Forelimb muscle (tissue), 1 donor: ENCODE data around the gene GALNTL6. TPM values are rescaled to one million over a fixed set of nuclear protein-coding genes. Genes with fewer than 3 reads are reported as not detected.
"Not testable (repeated sequence)": the region's sequence is repeated elsewhere in the genome, so short reads cannot be mapped to it uniquely, and the experiment has no call there.

Experiments used
- DNase-seq: peaks from one replicate; pipeline ENCODE4 v3.0.0-alpha.2; 2013; ENCODE audit warnings: low read depth
- polyA plus RNA-seq: library from polyadenylated mRNA; unstranded; fragments of 120-200 nt; gene quantifications from one replicate; pipeline ENCODE4 v1.2.1, GENCODE V29; 2013; ENCODE audit not compliant: insufficient read length

Gene GALNTL6
- polyA plus RNA-seq, 1 donor, result 0.47 TPM

DNA sequence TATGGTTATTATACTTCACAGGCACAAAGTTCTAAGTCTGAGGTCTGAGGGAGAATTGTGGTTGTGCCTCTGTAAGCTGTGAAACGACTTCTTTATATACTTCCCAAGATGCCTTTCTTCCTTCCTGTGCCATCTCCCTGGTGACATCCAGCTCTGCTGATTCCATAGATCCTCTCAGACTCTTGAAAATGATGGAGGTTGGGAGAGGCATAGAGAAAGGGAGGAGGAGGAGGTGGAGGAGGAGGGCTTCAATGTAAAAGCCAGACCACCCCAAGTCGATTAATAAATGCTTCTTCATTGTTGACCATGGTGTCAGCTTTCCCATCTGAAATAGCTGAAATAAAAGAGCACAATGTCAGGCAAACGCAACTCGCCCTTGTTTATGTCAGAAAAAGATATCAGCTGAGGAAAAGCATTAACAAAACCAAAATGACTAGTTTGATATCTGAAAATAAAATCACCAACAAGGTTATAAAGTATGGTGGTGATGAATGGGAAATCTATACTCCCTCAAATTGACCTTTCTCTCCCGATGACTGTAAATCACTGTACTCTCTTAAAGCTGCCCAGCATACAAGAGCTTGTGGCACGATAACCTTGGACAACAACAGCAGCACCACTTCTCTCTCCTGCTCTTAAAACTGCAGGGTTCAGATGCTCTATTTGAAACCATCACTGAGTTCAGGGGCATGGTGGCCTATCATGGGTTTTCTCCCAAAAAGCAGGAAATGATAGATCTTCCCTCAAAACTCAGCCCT lies 1125.0 kb downstream of the GALNTL6 start:
- no peak for DNase-seq

DNA sequence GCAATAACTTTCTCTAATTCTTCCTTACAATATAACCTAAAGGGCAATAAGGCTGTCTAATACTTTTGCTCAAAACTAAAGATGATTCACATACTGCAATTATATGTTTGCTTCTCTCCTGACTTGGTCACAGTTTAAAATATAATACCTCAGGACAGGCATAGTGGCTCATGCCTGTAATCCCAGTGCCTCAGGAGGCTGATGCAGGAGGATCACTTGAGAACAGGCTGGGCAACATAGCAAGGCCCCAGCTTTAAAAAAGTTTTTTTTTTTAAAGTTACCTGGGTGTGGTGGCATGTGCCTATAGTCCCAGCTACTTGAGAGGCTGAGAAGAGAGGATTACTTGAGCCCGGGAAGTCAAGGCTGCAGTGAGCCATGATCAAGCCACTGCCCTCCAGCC lies 1125.7 kb downstream of the GALNTL6 start:
- no peak for DNase-seq

DNA sequence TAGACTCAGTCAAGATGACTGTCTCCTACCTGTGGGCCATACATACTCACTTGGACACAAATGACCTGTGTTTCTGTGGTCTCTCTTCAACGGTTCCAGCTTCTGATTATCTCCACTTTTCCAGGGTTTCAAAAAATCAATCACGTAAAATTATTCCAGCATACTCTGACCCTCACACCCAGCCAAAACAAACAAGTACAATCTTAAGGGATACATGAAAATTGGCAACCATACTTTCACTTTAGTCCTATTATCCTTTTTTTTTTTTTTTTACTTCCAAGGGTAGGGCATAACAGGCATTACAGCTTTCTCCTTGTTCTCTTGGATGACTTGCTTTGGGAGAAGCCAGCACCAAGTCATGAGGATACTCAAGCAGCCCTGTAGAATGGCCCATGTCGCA lies 1129.6 kb downstream of the GALNTL6 start:
- DNase-seq, result no peak

DNA sequence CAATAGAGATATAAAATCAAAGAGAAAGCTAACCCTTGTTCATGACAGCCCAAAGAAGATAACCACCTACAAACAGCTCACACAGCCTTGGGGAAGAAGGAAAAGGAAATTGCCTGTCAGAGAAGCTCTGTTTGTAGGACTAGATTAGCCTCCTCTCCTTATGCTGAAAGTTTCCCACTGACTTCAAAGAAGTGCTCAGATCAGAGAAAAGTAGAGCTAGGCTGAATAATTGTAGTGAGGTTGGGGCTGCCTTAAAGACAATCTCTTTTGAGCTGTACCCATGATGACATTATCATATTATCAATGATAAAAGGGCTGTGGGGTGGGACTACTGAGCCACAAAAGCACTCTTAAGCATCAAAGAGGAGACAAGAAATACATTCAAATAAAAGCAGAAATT lies 1132.4 kb downstream of the GALNTL6 start:
- DNase-seq, result no peak

DNA sequence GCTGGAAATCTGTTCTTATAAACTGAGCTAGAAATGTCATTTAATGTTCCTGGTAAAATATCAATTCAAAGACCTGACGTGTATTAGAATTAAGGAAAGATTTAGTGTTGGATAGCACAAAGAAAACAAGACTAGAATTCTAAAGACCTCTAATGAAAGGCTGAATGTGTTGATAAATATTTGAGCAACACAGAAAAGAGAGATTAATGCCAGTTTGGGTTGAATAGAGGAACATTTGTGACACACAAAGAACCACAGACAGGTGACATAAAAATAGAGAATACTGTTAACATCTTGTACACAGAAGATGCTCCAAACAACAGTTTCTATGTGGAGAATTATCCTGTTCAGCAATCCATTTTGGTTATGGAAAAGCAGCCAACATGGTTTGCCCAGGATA lies 1133.3 kb downstream of the GALNTL6 start:
- no peak for DNase-seq

DNA sequence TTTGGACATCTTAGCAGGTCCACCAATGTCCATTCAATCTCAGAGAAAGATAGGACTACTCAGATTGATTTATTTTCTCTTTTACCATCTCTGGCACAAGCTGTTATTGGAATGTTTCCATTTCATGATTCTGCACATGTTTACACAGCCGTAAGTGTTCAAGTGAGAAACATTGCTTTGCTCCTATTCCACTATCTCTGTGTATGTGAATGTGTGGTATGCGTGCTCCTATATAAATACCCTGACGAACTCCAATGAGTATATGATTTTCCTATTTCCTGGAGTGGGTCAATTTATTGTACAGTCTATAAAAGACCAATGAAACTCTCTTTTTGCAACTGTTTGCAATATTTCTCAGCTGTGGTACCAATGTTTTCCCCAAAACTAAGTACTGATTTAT lies 1134.4 kb downstream of the GALNTL6 start:
- DNase-seq, result no peak

DNA sequence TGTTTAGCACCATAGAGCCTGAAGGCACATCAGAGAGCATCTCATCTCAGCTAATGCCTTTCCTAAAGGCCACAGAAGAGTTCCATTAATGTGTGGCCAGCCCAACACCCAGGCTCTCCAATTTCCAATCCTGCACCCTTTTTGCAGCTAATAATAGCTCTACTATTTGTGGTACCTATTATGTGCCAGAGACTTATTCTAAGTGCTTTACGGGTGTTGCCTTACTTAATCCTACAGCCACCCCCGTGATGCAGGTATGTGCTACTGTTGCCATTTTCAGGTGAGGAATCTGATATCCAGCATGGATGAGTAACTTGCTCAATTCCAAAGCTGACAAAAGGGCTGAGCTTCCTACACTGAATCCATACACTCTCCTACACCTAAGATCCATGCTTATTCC lies 1137.8 kb downstream of the GALNTL6 start:
- DNase-seq, result no peak

DNA sequence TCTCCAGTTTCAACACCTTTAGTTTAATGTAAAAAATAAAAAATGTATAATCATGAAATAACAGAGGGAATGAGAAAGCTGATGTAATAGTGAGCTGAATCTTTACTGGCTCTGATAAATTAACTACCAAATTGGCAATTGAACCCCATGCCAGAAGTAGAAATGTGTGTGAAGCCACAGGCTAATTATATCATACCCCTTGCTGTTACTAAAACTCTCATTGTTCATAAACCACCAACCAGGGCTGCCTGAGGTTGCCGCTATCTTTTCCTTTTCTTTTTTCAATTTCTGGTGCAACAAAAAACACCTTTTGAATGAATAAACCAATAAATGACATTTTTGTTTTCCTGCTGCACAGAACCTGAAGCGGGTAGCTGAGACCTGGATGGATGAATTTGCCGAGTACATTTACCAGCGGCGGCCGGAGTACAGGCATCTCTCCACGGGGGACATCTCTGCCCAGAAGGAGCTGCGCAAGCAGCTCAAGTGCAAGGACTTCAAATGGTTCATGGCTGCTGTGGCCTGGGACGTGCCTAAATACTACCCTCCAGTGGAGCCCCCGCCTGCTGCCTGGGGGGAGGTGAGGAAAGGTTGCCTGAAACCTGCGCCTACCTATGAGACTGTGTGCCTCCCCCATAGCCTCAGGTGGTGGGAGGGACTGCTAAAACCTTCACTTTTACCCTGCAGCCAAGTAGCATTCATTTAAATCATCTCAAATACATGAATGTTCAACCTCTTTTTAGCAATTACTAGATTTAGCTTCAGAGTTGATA lies 1138.7 kb downstream of the GALNTL6 start:
- DNase-seq, result no peak

DNA sequence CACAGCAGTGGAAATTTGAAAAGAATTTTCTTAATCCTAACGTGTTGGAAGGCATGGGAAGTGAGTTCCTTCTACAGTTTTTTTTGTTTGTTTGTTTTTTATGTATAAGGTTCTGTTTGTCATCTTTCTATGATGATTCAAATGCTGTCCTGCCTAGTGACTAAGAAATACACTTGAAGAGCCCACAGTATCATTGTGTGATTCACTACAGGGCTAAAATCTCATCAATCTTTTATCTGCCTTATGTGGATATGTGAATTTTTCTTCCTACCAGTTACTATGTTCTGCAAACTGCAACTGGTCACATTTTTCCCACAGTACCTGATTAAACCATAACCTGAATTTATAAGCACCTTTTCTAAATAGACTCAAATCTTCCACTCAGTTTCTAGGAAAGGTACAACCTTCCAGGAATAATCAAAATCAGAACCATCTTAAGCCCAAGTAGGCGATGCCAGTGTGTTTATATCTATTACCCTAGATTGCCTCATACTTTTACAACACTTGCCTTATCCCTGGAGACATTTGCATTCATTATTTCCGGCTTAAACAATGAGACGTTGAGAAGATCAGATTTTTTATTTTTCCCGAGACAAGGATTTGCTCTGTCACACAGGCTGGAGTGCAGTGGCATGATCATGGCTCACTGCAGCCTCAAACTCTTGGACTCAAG lies 1140.8 kb downstream of the GALNTL6 start:
- DNase-seq, result no peak

DNA sequence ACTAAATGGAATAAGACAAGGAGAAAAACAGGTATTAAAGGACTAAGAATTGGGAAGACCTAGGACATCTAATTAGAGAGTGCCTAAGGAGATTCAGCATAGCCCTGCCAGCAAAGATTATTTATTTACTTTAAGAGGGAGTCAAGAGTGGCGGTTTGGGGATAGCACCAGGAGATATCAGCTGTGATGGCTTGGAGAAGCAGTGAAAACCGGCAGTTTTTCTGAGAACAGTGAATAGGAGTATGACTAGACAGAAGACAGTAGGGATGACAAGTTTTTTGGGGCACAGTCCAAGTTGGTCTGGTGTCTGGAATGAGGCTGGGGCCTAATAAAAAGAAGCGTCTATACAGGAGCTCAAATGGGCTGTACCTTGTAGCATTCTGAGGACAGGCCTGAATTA lies 1143.1 kb downstream of the GALNTL6 start:
- not testable (repeated sequence) for DNase-seq

DNA sequence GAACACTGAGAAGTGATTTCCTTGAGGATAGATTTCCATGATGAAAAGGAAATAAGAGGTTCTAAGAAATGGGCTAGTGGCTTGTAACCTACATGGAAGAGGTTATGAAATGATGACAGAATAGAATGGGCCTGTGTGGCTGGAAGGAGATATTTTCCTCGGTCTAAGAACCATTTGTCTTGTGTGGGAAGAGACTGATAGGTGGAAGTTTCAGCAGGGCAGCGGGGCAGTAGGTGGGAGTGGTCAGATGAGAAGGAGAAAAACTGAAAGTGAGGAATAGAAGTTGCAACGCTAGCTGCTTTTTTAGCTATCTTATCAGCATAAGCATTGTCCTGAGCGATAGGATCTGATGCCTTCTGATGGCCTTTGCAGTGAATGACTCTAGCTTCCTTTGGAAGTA lies 1144.0 kb downstream of the GALNTL6 start:
- DNase-seq, result no peak

DNA sequence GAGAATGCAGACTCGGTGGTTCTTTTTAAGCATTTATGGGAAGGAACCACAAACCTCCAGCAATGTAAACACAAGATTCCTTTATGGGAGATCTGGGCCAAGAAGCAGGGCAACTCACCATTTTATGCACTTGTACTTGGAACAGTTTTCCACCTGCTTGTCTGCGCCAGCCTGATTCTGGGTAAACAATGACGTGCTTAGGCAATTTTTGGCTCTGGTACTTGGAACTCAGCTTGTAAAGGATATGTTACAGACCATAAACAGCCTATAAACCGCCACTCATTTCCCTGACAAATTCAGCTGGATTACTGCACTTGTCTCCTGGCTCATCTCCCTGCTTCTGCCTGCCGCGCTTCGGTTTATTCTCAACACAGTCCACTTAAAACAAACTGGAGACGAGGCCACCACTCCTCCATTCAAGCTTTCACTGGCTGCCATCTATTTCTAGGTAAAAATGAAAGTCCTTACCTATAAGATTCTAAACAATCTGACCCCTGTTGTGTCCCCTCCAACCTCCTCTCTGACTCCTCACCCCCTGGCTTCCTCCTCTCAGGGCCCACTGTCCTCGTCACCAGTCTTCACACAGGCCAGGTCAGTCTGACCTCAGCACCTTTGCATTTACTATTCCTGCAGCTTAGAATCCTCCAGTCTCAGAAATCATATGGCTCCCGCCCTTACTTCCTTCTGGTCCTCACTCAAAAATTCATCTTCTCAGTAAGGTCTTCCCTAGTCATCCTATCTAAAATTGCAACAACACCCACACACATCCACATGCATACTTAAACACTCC lies 1149.6 kb downstream of the GALNTL6 start:
- DNase-seq, result no peak

DNA sequence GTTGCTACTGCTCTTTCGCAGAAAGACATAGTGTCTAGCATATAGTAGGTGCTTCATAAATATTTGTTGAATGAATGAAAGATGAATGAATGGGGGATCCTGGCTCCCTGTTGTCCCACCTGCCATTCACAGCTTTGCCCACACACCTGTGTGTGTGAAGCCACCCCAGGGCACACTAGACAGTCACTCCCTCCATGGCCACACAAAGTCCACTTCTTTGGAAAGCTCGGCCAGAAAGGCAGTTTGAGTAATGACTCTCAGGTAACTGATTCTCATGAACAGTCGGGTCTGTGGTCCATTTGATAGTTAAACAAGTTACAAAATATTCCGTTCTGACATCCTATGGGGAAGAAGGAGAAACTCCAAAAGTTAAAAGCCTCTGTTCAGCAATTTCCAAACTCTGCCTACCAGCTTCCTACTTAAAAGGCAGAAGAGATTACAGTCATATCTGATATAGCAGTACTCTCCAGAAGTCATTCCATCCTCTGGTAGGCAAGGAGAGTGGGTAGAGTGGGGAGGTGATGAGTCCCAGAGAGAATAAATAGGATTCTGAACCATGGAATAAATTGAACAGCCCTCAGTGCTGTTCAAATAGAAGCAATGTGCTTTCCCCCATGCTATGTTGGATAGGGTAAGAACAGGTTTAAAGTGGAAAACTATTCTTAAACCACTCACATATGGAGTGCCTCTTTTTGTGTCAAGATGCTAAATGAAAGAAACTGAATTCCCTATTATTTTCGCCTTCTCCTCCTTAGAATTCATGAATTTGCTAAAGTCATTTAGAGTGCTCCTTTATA lies 1150.5 kb downstream of the GALNTL6 start:
- DNase-seq, result no peak

DNA sequence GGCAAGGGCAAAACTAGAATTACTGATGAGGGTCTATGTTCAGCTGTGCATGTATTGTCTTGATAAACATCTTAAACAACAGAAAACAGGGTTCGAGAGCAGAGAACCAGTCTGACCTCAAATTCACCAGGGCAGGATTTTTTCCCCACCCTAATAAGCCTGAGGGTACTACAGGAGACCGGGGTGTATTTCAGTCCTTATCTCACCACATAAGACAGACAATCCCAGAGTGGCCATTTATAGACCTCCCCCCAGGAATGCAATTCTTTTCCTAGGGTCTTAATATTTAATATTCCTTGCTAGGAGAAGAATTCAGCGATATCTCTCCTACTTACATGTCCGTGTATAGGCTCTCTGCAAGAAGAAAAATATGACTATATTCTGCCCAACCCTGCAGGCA lies 1157.0 kb downstream of the GALNTL6 start:
- not testable (repeated sequence) for DNase-seq

DNA sequence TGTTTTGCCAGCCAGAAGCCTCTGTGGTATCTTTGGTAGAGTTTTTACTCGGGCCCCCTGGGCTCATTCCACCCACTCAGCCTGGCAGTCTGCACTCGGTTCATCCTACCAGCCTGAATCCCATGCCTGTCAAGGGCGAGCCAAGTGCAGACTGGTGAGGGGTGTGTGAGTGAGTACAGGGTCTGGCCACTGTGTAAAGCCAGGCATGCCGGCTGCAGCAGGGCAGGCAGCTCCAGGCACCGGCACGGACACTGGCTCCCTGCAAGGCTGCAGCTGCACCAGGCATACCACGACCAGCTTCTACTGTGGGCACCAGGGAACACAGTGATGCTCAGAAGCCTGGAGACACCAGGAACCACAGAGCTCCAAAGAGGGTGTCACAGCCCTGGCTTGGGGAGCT lies 1161.4 kb downstream of the GALNTL6 start:
- DNase-seq, result no peak

DNA sequence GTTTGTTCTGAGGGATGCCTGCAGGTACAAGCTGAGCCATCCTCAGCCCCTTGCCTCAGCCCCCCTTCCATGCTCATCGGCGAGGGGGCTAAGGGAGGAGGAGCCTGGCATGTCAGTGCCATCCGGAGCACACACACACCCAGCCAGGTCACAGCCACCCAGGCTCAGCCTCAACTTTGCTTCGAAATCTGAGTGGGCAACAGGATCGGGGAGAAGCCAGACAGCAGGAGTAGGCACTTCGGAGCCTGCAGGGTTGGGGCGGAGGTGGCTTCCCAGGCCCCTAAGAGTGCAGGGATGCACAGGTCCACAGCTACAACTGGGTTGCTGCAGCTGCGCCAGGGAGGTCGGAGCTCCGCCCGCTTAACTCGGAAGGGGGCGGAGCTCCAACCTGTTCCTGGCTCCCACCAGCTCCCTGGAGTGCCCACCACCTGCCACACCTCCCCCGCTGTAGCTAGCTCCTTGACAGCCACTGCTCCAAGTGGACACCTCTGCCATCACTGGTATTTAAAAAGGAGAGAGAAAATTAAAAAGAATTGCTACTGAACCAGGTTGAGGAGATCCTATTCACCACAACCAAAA lies 1162.5 kb downstream of the GALNTL6 start:
- no peak for DNase-seq

DNA sequence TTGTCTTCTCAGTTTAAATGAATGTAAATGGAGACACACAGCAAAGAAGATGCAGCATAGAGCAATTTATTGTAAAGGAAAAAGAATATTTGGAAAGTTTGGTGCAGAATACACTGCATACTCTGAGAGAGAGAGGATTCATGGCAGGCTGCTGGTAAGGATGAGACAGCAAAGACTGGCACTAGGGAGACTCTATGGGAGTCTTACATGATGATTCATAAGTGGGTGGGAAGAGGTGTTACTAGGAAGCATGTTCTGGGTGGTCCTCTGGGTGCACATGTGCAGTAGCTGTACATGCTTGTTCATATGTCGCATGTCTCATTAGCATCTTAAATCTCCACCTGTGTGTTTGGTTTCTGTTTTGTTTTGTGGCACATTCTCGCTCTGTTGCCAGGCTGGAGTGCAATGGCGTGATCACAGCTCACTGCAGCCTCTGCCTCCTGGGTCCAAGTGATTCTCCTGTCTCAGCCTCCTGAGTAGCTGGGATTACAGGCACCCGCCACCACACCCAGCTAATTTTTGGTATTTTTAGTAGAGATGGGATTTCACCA lies 1164.4 kb downstream of the GALNTL6 start:
- DNase-seq, result not testable (repeated sequence)

DNA sequence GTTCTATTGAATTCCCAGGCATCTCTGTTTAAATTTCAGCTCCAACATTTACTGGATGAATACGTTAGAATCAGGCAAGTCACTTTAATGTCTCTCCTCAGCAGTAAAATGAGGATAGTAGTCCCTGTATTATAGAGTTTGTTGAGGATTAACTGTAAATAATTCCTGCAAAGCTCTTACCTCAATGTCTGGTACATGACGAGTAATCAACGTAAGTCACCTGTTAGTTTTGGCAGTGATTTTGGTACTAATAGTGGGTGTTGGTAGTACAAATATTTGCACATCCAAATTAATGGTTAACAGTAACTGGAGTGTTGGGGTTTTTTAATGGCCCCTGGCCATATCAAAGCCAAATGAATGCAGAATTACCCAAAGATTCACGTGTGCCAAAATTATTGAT lies 1165.6 kb downstream of the GALNTL6 start:
- DNase-seq, result no peak

DNA sequence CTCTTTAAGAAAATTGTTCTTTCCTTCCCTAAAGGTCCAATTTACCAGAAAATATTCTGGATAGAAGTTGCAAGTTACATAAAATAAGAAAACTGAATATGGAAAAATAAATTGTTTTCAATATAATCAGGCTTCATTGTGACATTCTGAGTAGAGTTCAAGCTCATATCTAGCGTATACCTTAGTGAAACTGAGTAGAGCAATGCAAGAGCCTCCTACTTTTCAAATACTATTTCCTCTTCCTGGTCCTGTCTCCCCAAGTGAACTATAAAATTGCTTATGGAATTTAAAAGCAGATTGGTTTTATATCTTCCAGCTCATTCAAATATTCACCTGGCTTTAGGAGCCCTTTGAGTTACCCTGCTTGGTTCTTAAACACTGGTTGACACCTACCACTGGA lies 1166.1 kb downstream of the GALNTL6 start:
- no peak for DNase-seq

DNA sequence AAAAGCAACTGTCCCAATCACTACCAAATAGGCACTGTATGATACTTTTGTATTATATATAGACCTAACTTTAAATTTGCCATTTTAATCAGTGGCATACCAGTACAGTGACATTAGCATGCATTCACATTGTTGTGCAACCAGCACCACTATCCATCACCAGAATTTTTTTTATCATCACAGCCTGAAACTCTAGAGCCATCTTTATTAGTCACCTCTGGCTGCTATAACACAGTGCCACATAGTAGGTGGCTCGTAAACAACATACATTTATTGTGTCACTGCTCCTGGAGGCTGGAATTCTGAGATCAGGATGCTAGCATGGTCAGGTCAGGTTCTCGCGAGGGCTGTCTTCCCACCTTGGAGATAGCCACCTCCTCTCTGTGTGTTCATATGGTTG lies 1167.0 kb downstream of the GALNTL6 start:
- DNase-seq, result no peak
